HEK293 (cell line): ENCODE data around the gene SOX6.

Experiments
- CTCF ChIA-PET: fragments of 350-600 bp; formaldehyde crosslinking; extraction: SDS; loops from one replicate; lab custom pipeline; 2021; ENCODE audit warnings: antibody characterized with exemption; lab: Yijun Ruan, JAX
- POLR2A ChIA-PET: fragments of 300-600 bp; formaldehyde crosslinking; extraction: SDS; loops from one replicate; lab custom pipeline; 2020; ENCODE audit warnings: antibody characterized with exemption, inconsistent platforms; lab: Yijun Ruan, JAX
- H3K27ac ChIP-seq: fragments of 200-500 bp; sonication (Bioruptor generic); 2 replicates; pipeline ENCODE4 v1.5.1; 2014; ENCODE audit warnings: low read depth, low read length, control low read depth, inconsistent platforms; ENCODE audit errors: extremely low read depth
- H3K36me3 ChIP-seq, 2 experiments: fragments of 200-500 bp in 1 of 2; sonication (Bioruptor generic) in 1 of 2; 1 replicate in 1 of 2; 2 replicates in 1 of 2; pipeline ENCODE4 v1.5.1; 2014 to 2017; ENCODE audit warnings: inconsistent platforms in 2 of 2, low read length in 2 of 2; ENCODE audit not compliant: control insufficient read depth in 2 of 2, insufficient read depth in 1 of 2
- H3K4me1 ChIP-seq: fragments of 200-500 bp; sonication (Bioruptor generic); 2 replicates; pipeline ENCODE4 v1.5.1; 2014; ENCODE audit warnings: mild to moderate bottlenecking, low read length, inconsistent platforms; ENCODE audit not compliant: control insufficient read depth, insufficient read depth
- H3K4me3 ChIP-seq: 2 replicates; pipeline ENCODE4 v1.5.1; 2011; ENCODE audit warnings: low read depth, mild to moderate bottlenecking, control low read depth, low read length, moderate library complexity
- H3K9me3 ChIP-seq: fragments of 200-500 bp; sonication (Bioruptor generic); 2 replicates; pipeline ENCODE4 v1.5.1; 2014; ENCODE audit warnings: low read depth, low read length, inconsistent platforms; ENCODE audit not compliant: control insufficient read depth, insufficient read depth
- KLF8 ChIP-seq: fragments of 450-650 bp; formaldehyde crosslinking; IDR thresholded peaks from 2 replicates; pipeline ENCODE4 v1.5.1; 2016; ENCODE audit warnings: missing biosample characterization, missing genetic modification characterization
- REST ChIP-seq: fragments of 450-650 bp; formaldehyde crosslinking; IDR thresholded peaks from 2 replicates; pipeline ENCODE4 v1.5.1; 2016; ENCODE audit warnings: missing biosample characterization, missing genetic modification characterization
- SP3 ChIP-seq: fragments of 450-650 bp; formaldehyde crosslinking; IDR thresholded peaks from 2 replicates; pipeline ENCODE4 v1.5.1; 2016; ENCODE audit warnings: missing biosample characterization, missing genetic modification characterization
- ZBTB10 ChIP-seq: fragments of 450-650 bp; formaldehyde crosslinking; IDR thresholded peaks from 2 replicates; pipeline ENCODE4 v1.5.1; 2016; ENCODE audit warnings: missing biosample characterization, missing genetic modification characterization
- ZNF202 ChIP-seq: fragments of 450-650 bp; formaldehyde crosslinking; IDR thresholded peaks from 2 replicates; pipeline ENCODE4 v1.5.1; 2016; ENCODE audit warnings: missing biosample characterization, missing genetic modification characterization, borderline replicate concordance
- ZNF292 ChIP-seq: fragments of 450-650 bp; formaldehyde crosslinking; IDR thresholded peaks from 2 replicates; pipeline ENCODE4 v1.5.1; 2016; ENCODE audit warnings: low read depth, missing biosample characterization, missing genetic modification characterization, borderline replicate concordance
- ZNF548 ChIP-seq: fragments of 450-650 bp; formaldehyde crosslinking; IDR thresholded peaks from 2 replicates; pipeline ENCODE4 v1.5.1; 2016; ENCODE audit warnings: missing biosample characterization, missing genetic modification characterization
- ZNF623 ChIP-seq: fragments of 450-650 bp; formaldehyde crosslinking; IDR thresholded peaks from 2 replicates; pipeline ENCODE4 v1.5.1; 2016; ENCODE audit warnings: missing biosample characterization, missing genetic modification characterization
- ZNF792 ChIP-seq: fragments of 450-650 bp; formaldehyde crosslinking; IDR thresholded peaks from 2 replicates; pipeline ENCODE4 v1.5.1; 2016; ENCODE audit warnings: missing biosample characterization, missing genetic modification characterization
- ZNF843 ChIP-seq: fragments of 450-650 bp; formaldehyde crosslinking; IDR thresholded peaks from 2 replicates; pipeline ENCODE4 v1.5.1; 2016; ENCODE audit warnings: missing biosample characterization, missing genetic modification characterization
- ZSCAN5A ChIP-seq: fragments of 450-650 bp; formaldehyde crosslinking; IDR thresholded peaks from 2 replicates; pipeline ENCODE4 v1.5.1; 2016; ENCODE audit warnings: missing biosample characterization, missing genetic modification characterization
- TF ChIP-seq, protein P1 (sequence below): fragments of 450-650 bp; formaldehyde crosslinking; IDR thresholded peaks from 2 replicates; pipeline ENCODE4 v1.5.1; 2016; ENCODE audit warnings: missing biosample characterization, missing genetic modification characterization
- TF ChIP-seq, protein P2 (sequence below): sonication (generic); formaldehyde crosslinking; IDR thresholded peaks from 2 replicates; pipeline ENCODE4 v1.8.1; 2022; ENCODE audit warnings: mild to moderate bottlenecking, moderate library complexity, missing genetic modification reagents
- TF ChIP-seq, protein P3 (sequence below): fragments of 450-650 bp; formaldehyde crosslinking; IDR thresholded peaks from 2 replicates; pipeline ENCODE4 v1.5.1; 2016; ENCODE audit warnings: missing biosample characterization, missing genetic modification characterization
- TF ChIP-seq, protein P4 (sequence below): fragments of 450-650 bp; formaldehyde crosslinking; IDR thresholded peaks from 2 replicates; pipeline ENCODE4 v1.5.1; 2016; ENCODE audit warnings: missing biosample characterization, missing genetic modification characterization
- TF ChIP-seq, protein P5 (sequence below): fragments of 450-650 bp; formaldehyde crosslinking; IDR thresholded peaks from 2 replicates; pipeline ENCODE4 v1.5.1; 2016; ENCODE audit warnings: missing biosample characterization, missing genetic modification characterization

The SOX6 gene

GRCh38 chr11:16058671-16059070 is 297.7 kb downstream of the SOX6 start:
- Histone ChIP-seq H3K9me3 (no peaks in the 10 kb centered on the region), H3K27ac (no peak overlapping the region), H3K4me3 (no peak overlapping the region), H3K36me3 (no peaks in the 10 kb centered on the region), H3K4me1 (no peaks in the 10 kb centered on the region)
- ChIA-PET POLR2A (no interaction called here), CTCF (interaction anchor here (0.5 kb wide), 1 partner anchor 1527 kb away, joined by 3 read pairs; no protein-coding TSS in a partner anchor)
- TF ChIP-seq, protein P1, sequence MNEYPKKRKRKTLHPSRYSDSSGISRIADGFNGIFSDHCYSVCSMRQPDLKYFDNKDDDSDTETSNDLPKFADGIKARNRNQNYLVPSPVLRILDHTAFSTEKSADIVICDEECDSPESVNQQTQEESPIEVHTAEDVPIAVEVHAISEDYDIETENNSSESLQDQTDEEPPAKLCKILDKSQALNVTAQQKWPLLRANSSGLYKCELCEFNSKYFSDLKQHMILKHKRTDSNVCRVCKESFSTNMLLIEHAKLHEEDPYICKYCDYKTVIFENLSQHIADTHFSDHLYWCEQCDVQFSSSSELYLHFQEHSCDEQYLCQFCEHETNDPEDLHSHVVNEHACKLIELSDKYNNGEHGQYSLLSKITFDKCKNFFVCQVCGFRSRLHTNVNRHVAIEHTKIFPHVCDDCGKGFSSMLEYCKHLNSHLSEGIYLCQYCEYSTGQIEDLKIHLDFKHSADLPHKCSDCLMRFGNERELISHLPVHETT (tag by site-specific recombination), result no peak
- TF ChIP-seq ZNF623 (tag by site-specific recombination), result no peak
- TF ChIP-seq ZNF548, result no peak
- TF ChIP-seq REST (tag by site-specific recombination), result no peak
- no peak for TF ChIP-seq KLF8 (tag by site-specific recombination)
- TF ChIP-seq, protein P2, sequence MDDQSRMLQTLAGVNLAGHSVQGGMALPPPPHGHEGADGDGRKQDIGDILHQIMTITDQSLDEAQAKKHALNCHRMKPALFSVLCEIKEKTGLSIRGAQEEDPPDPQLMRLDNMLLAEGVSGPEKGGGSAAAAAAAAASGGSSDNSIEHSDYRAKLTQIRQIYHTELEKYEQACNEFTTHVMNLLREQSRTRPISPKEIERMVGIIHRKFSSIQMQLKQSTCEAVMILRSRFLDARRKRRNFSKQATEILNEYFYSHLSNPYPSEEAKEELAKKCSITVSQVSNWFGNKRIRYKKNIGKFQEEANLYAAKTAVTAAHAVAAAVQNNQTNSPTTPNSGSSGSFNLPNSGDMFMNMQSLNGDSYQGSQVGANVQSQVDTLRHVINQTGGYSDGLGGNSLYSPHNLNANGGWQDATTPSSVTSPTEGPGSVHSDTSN (CRISPR knock-in tag), result no peak

DNA sequence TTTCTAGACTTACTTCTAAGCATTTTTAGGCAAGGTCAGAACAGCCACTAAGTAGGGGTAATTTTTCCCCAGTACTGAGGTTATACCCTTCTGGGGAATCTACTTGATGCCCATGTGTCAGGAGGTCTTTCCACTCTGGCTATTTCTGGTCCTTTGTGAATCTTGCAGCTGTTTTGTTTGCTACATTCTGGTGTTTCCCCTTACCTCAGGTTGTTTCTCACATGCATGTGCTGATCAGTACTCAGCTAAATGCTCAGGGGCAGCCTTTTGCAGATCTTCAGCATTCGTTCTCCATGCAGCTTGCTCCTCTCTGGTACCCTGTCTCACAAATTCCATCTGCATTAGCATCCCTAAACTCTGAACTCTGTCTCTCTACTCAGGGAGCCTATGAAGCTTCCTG is 303.6 kb downstream of the SOX6 start:
- POLR2A ChIA-PET, result no interaction called here
- Histone ChIP-seq H3K36me3 (no peaks in the 10 kb centered on the region), H3K4me1 (no peaks in the 10 kb centered on the region), H3K4me3 (no peak overlapping the region), H3K27ac (no peak overlapping the region), H3K9me3 (no peaks in the 10 kb centered on the region)
- CTCF ChIA-PET, result interaction anchor here (1.4 kb wide), 1 partner anchor 12 kb away, joined by 4 read pairs; no protein-coding TSS in a partner anchor
- TF ChIP-seq, protein P3, sequence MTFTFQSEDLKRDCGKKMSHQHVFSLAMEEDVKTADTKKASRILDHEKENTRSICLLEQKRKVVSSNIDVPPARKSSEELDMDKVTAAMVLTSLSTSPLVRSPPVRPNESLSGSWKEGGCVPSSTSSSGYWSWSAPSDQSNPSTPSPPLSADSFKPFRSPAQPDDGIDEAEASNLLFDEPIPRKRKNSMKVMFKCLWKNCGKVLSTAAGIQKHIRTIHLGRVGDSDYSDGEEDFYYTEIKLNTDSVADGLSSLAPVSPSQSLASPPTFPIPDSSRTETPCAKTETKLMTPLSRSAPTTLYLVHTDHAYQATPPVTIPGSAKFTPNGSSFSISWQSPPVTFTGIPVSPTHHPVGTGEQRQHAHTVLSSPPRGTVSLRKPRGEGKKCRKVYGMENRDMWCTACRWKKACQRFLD, result no peak
- TF ChIP-seq ZNF792 (tag by site-specific recombination) (no peak), ZBTB10 (tag by site-specific recombination) (no peak), SP3 (no peak), ZNF292 (tag by site-specific recombination) (no peak), KLF8 (tag by site-specific recombination) (no peak), ZNF202 (tag by site-specific recombination) (no peak), ZNF843 (no peak), ZSCAN5A (tag by site-specific recombination) (no peak)
- TF ChIP-seq, protein P4, sequence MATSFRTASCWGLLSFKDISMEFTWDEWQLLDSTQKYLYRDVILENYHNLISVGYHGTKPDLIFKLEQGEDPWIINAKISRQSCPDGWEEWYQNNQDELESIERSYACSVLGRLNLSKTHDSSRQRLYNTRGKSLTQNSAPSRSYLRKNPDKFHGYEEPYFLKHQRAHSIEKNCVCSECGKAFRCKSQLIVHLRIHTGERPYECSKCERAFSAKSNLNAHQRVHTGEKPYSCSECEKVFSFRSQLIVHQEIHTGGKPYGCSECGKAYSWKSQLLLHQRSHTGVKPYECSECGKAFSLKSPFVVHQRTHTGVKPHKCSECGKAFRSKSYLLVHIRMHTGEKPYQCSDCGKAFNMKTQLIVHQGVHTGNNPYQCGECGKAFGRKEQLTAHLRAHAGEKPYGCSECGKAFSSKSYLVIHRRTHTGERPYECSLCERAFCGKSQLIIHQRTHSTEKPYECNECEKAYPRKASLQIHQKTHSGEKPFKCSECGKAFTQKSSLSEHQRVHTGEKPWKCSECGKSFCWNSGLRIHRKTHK (tag by site-specific recombination), result no peak
- TF ChIP-seq, protein P5, sequence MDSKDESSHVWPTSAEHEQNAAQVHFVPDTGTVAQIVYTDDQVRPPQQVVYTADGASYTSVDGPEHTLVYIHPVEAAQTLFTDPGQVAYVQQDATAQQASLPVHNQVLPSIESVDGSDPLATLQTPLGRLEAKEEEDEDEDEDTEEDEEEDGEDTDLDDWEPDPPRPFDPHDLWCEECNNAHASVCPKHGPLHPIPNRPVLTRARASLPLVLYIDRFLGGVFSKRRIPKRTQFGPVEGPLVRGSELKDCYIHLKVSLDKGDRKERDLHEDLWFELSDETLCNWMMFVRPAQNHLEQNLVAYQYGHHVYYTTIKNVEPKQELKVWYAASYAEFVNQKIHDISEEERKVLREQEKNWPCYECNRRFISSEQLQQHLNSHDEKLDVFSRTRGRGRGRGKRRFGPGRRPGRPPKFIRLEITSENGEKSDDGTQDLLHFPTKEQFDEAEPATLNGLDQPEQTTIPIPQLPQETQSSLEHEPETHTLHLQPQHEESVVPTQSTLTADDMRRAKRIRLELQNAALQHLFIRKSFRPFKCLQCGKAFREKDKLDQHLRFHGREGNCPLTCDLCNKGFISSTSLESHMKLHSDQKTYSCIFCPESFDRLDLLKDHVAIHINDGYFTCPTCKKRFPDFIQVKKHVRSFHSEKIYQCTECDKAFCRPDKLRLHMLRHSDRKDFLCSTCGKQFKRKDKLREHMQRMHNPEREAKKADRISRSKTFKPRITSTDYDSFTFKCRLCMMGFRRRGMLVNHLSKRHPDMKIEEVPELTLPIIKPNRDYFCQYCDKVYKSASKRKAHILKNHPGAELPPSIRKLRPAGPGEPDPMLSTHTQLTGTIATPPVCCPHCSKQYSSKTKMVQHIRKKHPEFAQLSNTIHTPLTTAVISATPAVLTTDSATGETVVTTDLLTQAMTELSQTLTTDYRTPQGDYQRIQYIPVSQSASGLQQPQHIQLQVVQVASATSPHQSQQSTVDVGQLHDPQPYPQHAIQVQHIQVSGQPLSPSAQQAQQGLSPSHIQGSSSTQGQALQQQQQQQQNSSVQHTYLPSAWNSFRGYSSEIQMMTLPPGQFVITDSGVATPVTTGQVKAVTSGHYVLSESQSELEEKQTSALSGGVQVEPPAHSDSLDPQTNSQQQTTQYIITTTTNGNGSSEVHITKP (tag by site-specific recombination), result no peak
